Liver (tissue), 9 donors: ENCODE measurements around the gene SIGLEC10. TPM values are rescaled to one million over a fixed set of nuclear protein-coding genes. Genes with fewer than 3 reads are reported as not detected.

ENCODE experiments used
- DNase-seq: peaks from one replicate; pipeline ENCODE4 v3.0.0-alpha.2; 2017; ENCODE audit warnings: low spot score
- H3K27ac ChIP-seq, 2 donors: one replicate each; pipeline ENCODE4 v1.7.0; 2013; ENCODE audit warnings: inconsistent platforms in 2 of 2, low read length in 2 of 2, control low read depth in 1 of 2, low read depth in 1 of 2, mild to moderate bottlenecking in 1 of 2
- H3K27me3 ChIP-seq, 4 donors: one replicate each; pipeline versions ENCODE4 v1.6.1 to v1.7.0; 2013; ENCODE audit warnings: low read length in 3 of 4, inconsistent platforms in 1 of 4, mild to moderate bottlenecking in 1 of 4, moderate library complexity in 1 of 4; ENCODE audit not compliant: control insufficient read depth in 4 of 4, insufficient read depth in 4 of 4
- H3K36me3 ChIP-seq, 4 donors: one replicate each; pipeline versions ENCODE4 v1.6.1 to v1.7.0; 2013; ENCODE audit warnings: low read length in 3 of 4, mild to moderate bottlenecking in 3 of 4, low read depth in 1 of 4, moderate library complexity in 1 of 4; ENCODE audit not compliant: control insufficient read depth in 4 of 4, insufficient read depth in 3 of 4
- H3K4me1 ChIP-seq, 4 donors: one replicate each; pipeline versions ENCODE4 v1.6.1 to v1.7.0; 2013; ENCODE audit warnings: low read length in 3 of 4, mild to moderate bottlenecking in 3 of 4, moderate library complexity in 1 of 4; ENCODE audit not compliant: control insufficient read depth in 4 of 4, insufficient read depth in 4 of 4
- H3K4me3 ChIP-seq, 3 donors: one replicate each; pipeline versions ENCODE4 v1.6.1 to v1.7.0; 2013; ENCODE audit warnings: low read length in 3 of 3, control low read depth in 1 of 3, low read depth in 1 of 3, mild to moderate bottlenecking in 1 of 3
- H3K9ac ChIP-seq, 2 donors: one replicate each; pipeline ENCODE4 v1.7.0; 2013; ENCODE audit warnings: low read length in 2 of 2, mild to moderate bottlenecking in 2 of 2, moderate library complexity in 2 of 2, control low read depth in 1 of 2, low read depth in 1 of 2
- H3K9me3 ChIP-seq, 4 donors: one replicate each; pipeline versions ENCODE4 v1.6.1 to v1.7.0; 2013; ENCODE audit warnings: low read length in 3 of 4; ENCODE audit not compliant: control insufficient read depth in 4 of 4
- ATF3 ChIP-seq: IDR thresholded peaks from 2 replicates; pipeline ENCODE4 v1.6.1; 2016; ENCODE audit warnings: antibody characterized with exemption
- EGR1 ChIP-seq, 2 donors: IDR thresholded peaks; 2 replicates each; pipeline ENCODE4 v1.6.1; 2016 to 2018; ENCODE audit warnings: antibody characterized with exemption in 2 of 2, low read depth in 2 of 2
- FOXA1 ChIP-seq: IDR thresholded peaks from 2 replicates; pipeline ENCODE4 v1.6.1; 2016; ENCODE audit warnings: antibody characterized with exemption
- FOXA2 ChIP-seq: IDR thresholded peaks from 2 replicates; pipeline ENCODE4 v1.6.1; 2016; ENCODE audit warnings: antibody characterized with exemption
- GABPA ChIP-seq, 2 donors: IDR thresholded peaks in 1 of 2; conservative IDR thresholded peaks in 1 of 2; 2 replicates each; pipeline ENCODE4 v1.6.1; 2016; ENCODE audit warnings: antibody characterized with exemption in 2 of 2, mild to moderate bottlenecking in 1 of 2, moderate library complexity in 1 of 2
- HNF4A ChIP-seq, 2 donors: conservative IDR thresholded peaks; 2 replicates each; pipeline ENCODE4 v1.6.1; 2016; ENCODE audit warnings: antibody characterized with exemption in 2 of 2, mild to moderate bottlenecking in 2 of 2
- JUND ChIP-seq, 2 donors: IDR thresholded peaks; 2 replicates each; pipeline ENCODE4 v1.6.1; 2016; ENCODE audit warnings: antibody characterized with exemption in 2 of 2
- MAX ChIP-seq: IDR thresholded peaks from 2 replicates; pipeline ENCODE4 v1.6.1; 2016; ENCODE audit warnings: antibody characterized with exemption
- NR2F2 ChIP-seq: IDR thresholded peaks from 2 replicates; pipeline ENCODE4 v1.6.1; 2016; ENCODE audit warnings: antibody characterized with exemption
- RAD21 ChIP-seq, 2 donors: IDR thresholded peaks; 2 replicates each; pipeline ENCODE4 v1.6.1; 2016; ENCODE audit warnings: antibody characterized with exemption in 2 of 2, mild to moderate bottlenecking in 2 of 2
- RXRA ChIP-seq, 2 donors: IDR thresholded peaks; 2 replicates each; pipeline ENCODE4 v1.6.1; 2017 to 2018; ENCODE audit warnings: antibody characterized with exemption in 2 of 2, mild to moderate bottlenecking in 1 of 2
- SP1 ChIP-seq: IDR thresholded peaks from 2 replicates; pipeline ENCODE4 v1.6.1; 2018; ENCODE audit warnings: antibody characterized with exemption, mild to moderate bottlenecking
- TAF1 ChIP-seq: conservative IDR thresholded peaks from 2 replicates; pipeline ENCODE4 v1.6.1; 2016; ENCODE audit warnings: antibody characterized with exemption, mild to moderate bottlenecking
- YY1 ChIP-seq: IDR thresholded peaks from 2 replicates; pipeline ENCODE4 v1.6.1; 2016; ENCODE audit warnings: antibody characterized with exemption, mild to moderate bottlenecking
- WGBS: extraction: QIAGEN DNeasy Blood & Tissue Kit; methylation state at CpG from one replicate; pipeline ENCODE4 v1.1.7; 2013; 5-methylcytosine and 5-hydroxymethylcytosine counted together
- polyA plus RNA-seq, 2 donors: library from polyadenylated mRNA; stranded (reverse) in 1 of 2; unstranded in 1 of 2; fragments of 200-250 nt in 1 of 2; fragments of >200 nt in 1 of 2; fragmentation: Nextera tagmentation in 1 of 2; extraction: Ambion mirVana in 1 of 2; gene quantifications; one replicate each; pipeline versions ENCODE4 v1.2.1 to v1.2.3, GENCODE V29; 2013 to 2015
- total RNA-seq, 2 donors: library from RNA; depleted of rRNA; stranded (reverse); fragments of >200 nt; gene quantifications; one replicate each; pipeline ENCODE4 v1.2.3, GENCODE V29; 2014
- TF ChIP-seq, protein P1 (sequence below): IDR thresholded peaks from 2 replicates; pipeline ENCODE4 v1.6.1; 2016; ENCODE audit warnings: antibody characterized with exemption
- TF ChIP-seq, protein P2 (sequence below): fragments of 150-350 bp; IDR thresholded peaks from 2 replicates; pipeline ENCODE4 v1.5.1; 2017; ENCODE audit warnings: improper control_type of control experiment, low read depth, low read length; ENCODE audit not compliant: missing input control
- donor health status: healthy.
- donor health status: healthy.
- donor health status: healthy.
- donor health status: healthy.
- donor health status: healthy.

Gene SIGLEC10
- total and polyA plus RNA-seq, 4 donors, result 1.7 to 8.4 (median 6.5) TPM

- TF ChIP-seq HNF4A (conservative IDR thresholded peaks at IDR 0.05) (peak in 1 of 2 donors; percentile 15), RXRA (IDR thresholded peaks at IDR 0.05) (no peak)
- Histone ChIP-seq H3K9me3 (no peaks in the 10 kb centered on the region), H3K27me3 (no peaks in the 10 kb centered on the region), H3K27ac (no peak overlapping the region), H3K4me3 (peak overlapping the region in 1 of 3 donors; percentile 40), H3K36me3 (no peaks in the 10 kb centered on the region), H3K4me1 (peaks cover 0 to 8% (median 0%) of the 10 kb centered on the region in 4 donors), H3K9ac (no peak overlapping the region)
- WGBS, result 57% methylated on average over 13 of the region's 13 CpGs
- no peak for DNase-seq
Measured at GRCh38 chr19:51460164-51460992, 42.9 kb upstream of the SIGLEC10 start.

GRCh38 chr19:51458899-51459505 lies 41.6 kb upstream of the SIGLEC10 start:
- H3K9me3 ChIP-seq, result no peaks in the 10 kb centered on the region
- 76% methylated on average over 14 of the region's 14 CpGs for WGBS
- no peak overlapping the region for H3K27ac ChIP-seq

More at GRCh38 chr19:51458899-51459505, 41.6 kb upstream of the SIGLEC10 start:
- H3K27me3 ChIP-seq, result no peaks in the 10 kb centered on the region
- H3K4me1 ChIP-seq, result peaks cover 0 to 8% (median 0%) of the 10 kb centered on the region in 4 donors
- no peak for TF ChIP-seq RXRA (IDR thresholded peaks at IDR 0.05)
- no peak for TF ChIP-seq FOXA2
- TF ChIP-seq GABPA (IDR thresholded peaks at IDR 0.05 in 1 of 2, conservative IDR thresholded peaks at IDR 0.05 in 1 of 2), result no peak
- TF ChIP-seq YY1, result no peak
- TF ChIP-seq TAF1, result no peak
- no peak for TF ChIP-seq RAD21 (IDR thresholded peaks at IDR 0.05)
- TF ChIP-seq JUND (IDR thresholded peaks at IDR 0.05), result no peak
- TF ChIP-seq EGR1 (IDR thresholded peaks at IDR 0.05; ENCODE audit: low read depth in 2 of 2), result no peak
- no peak for TF ChIP-seq MAX
- no peak for TF ChIP-seq ATF3
- TF ChIP-seq, protein P1, sequence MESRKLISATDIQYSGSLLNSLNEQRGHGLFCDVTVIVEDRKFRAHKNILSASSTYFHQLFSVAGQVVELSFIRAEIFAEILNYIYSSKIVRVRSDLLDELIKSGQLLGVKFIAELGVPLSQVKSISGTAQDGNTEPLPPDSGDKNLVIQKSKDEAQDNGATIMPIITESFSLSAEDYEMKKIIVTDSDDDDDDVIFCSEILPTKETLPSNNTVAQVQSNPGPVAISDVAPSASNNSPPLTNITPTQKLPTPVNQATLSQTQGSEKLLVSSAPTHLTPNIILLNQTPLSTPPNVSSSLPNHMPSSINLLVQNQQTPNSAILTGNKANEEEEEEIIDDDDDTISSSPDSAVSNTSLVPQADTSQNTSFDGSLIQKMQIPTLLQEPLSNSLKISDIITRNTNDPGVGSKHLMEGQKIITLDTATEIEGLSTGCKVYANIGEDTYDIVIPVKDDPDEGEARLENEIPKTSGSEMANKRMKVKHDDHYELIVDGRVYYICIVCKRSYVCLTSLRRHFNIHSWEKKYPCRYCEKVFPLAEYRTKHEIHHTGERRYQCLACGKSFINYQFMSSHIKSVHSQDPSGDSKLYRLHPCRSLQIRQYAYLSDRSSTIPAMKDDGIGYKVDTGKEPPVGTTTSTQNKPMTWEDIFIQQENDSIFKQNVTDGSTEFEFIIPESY, result no peak
- TF ChIP-seq HNF4A (conservative IDR thresholded peaks at IDR 0.05), result no peak
- TF ChIP-seq NR2F2, result no peak
- no peak for TF ChIP-seq SP1
- no peak for TF ChIP-seq FOXA1
- TF ChIP-seq, protein P2, sequence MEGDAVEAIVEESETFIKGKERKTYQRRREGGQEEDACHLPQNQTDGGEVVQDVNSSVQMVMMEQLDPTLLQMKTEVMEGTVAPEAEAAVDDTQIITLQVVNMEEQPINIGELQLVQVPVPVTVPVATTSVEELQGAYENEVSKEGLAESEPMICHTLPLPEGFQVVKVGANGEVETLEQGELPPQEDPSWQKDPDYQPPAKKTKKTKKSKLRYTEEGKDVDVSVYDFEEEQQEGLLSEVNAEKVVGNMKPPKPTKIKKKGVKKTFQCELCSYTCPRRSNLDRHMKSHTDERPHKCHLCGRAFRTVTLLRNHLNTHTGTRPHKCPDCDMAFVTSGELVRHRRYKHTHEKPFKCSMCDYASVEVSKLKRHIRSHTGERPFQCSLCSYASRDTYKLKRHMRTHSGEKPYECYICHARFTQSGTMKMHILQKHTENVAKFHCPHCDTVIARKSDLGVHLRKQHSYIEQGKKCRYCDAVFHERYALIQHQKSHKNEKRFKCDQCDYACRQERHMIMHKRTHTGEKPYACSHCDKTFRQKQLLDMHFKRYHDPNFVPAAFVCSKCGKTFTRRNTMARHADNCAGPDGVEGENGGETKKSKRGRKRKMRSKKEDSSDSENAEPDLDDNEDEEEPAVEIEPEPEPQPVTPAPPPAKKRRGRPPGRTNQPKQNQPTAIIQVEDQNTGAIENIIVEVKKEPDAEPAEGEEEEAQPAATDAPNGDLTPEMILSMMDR, result no peak
- no peak for DNase-seq
- no peak overlapping the region for H3K9ac ChIP-seq
- no peaks in the 10 kb centered on the region for H3K36me3 ChIP-seq
- no peak overlapping the region for H3K4me3 ChIP-seq
